Fibroblast of villous mesenchyme (primary cell): Measurements from ENCODE around the gene ZSCAN18. TPM values are rescaled to one million over a fixed set of nuclear protein-coding genes. Genes with fewer than 3 reads are reported as not detected.

Experiments
- DNase-seq: peaks from one replicate; pipeline ENCODE4 v3.0.0-alpha.2; 2010; ENCODE audit warnings: low read depth
- H3K4me3 ChIP-seq: 2 replicates; pipeline ENCODE4 v1.5.1; 2011; ENCODE audit warnings: low read depth, mild to moderate bottlenecking, low read length
- CTCF ChIP-seq: IDR thresholded peaks from 2 replicates; pipeline ENCODE4 v1.5.1; 2012; ENCODE audit warnings: low read depth, mild to moderate bottlenecking, low read length; ENCODE audit not compliant: insufficient read depth
- total RNA-seq: library from RNA; depleted of rRNA; stranded (reverse); fragments of >200 nt; gene quantifications from 2 replicates; pipeline ENCODE4 v1.2.3, GENCODE V29; 2012

The ZSCAN18 gene
- total RNA-seq, 1 donor, result 16.0 TPM

GRCh38 chr19:58054901-58055874 lies 42.8 kb downstream of the ZSCAN18 start:
- TF ChIP-seq CTCF, result no peak
- H3K4me3 ChIP-seq, result peak overlapping the region; percentile 21
- DNase-seq, result peak; percentile 7

- TF ChIP-seq CTCF, result no peak
- no peak overlapping the region for H3K4me3 ChIP-seq
- no peak for DNase-seq
These were observed 44.4 kb downstream of the ZSCAN18 start for GRCh38 chr19:58053480-58054156.

- DNase-seq, result no peak
- no peak overlapping the region for H3K4me3 ChIP-seq
- no peak for TF ChIP-seq CTCF
These were observed 45.8 kb downstream of the ZSCAN18 start for GRCh38 chr19:58052256-58052655.

- H3K4me3 ChIP-seq, result no peak overlapping the region
- DNase-seq, result no peak
- TF ChIP-seq CTCF, result no peak
These were observed 50.4 kb downstream of the ZSCAN18 start for GRCh38 chr19:58047672-58048071.

- no peak overlapping the region for H3K4me3 ChIP-seq
- no peak for TF ChIP-seq CTCF
- no peak for DNase-seq
These were observed 51.2 kb downstream of the ZSCAN18 start for GRCh38 chr19:58046856-58047255.

GRCh38 chr19:58045411-58046050 lies 52.5 kb downstream of the ZSCAN18 start:
- DNase-seq, result no peak
- TF ChIP-seq CTCF, result no peak
- no peak overlapping the region for H3K4me3 ChIP-seq
